Measurements from ENCODE around the gene MMRN2.

DNA sequence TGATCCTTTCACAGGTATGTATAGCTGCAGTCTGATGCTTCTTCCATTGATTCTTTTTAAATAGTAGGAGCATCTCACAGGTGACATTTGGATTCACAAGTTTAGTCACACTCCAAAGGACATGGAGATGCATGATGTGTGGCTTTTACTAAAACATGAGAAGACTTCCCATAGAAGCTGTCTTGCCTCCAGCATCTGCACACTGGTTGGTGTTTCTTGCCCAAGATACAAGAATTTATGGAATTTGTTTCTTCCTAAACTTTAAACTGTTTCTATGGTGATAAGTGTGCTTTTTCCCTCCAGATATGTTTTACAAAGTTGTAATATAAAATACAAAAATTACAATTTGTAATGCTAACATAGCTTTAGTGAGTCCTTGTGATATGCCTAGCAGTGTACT is 35.0 kb upstream of the MMRN2 start:
- TF ChIP-seq RFX5 (IDR thresholded peaks at IDR 0.05) (no peak), EP300 (IDR thresholded peaks at IDR 0.05) (no peak), CEBPB (IDR thresholded peaks at IDR 0.05) (no peak), NFE2L2 (conservative IDR thresholded peaks at IDR 0.05; ENCODE audit: low read length) (no peak)
- TF ChIP-seq, protein P1, sequence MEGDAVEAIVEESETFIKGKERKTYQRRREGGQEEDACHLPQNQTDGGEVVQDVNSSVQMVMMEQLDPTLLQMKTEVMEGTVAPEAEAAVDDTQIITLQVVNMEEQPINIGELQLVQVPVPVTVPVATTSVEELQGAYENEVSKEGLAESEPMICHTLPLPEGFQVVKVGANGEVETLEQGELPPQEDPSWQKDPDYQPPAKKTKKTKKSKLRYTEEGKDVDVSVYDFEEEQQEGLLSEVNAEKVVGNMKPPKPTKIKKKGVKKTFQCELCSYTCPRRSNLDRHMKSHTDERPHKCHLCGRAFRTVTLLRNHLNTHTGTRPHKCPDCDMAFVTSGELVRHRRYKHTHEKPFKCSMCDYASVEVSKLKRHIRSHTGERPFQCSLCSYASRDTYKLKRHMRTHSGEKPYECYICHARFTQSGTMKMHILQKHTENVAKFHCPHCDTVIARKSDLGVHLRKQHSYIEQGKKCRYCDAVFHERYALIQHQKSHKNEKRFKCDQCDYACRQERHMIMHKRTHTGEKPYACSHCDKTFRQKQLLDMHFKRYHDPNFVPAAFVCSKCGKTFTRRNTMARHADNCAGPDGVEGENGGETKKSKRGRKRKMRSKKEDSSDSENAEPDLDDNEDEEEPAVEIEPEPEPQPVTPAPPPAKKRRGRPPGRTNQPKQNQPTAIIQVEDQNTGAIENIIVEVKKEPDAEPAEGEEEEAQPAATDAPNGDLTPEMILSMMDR (IDR thresholded peaks at IDR 0.05), result no peak
